Erythroblast (primary cell): ENCODE results near the gene TUT4.
A peak's percentile ranks its signal among the peaks of the same experiment; 100 is the strongest.

Experiments used
- DNase-seq, 2 experiments: peaks; one replicate each; lab custom pipeline; 2025; lab: John Stamatoyannopoulos, UW
- GATA1 ChIP-seq: IDR thresholded peaks from 2 replicates; pipeline ENCODE4 v1.6.1; 2011; ENCODE audit warnings: low read depth, mild to moderate bottlenecking, control low read depth, low read length, moderate library complexity
- POLR2A ChIP-seq: IDR thresholded peaks from 2 replicates; pipeline ENCODE4 v1.6.1; 2011; ENCODE audit warnings: mild to moderate bottlenecking, low read length

TUT4 gene

GRCh38 chr1:52559875-52560274 is 7.0 kb upstream of the TUT4 start:
- DNase-seq: no peak
- TF ChIP-seq GATA1 (no peak), POLR2A (no peak)

- no peak for DNase-seq
- no peak for TF ChIP-seq GATA1
- no peak for TF ChIP-seq POLR2A
Measured at GRCh38 chr1:52558941-52559340, 6.0 kb upstream of the TUT4 start.

GRCh38 chr1:52556641-52557360 is 3.9 kb upstream of the TUT4 start:
- DNase-seq: no peak
- TF ChIP-seq POLR2A (no peak), GATA1 (no peak)

- no peak for DNase-seq
- TF ChIP-seq POLR2A (no peak), GATA1 (no peak)
Measured at GRCh38 chr1:52554756-52555155, 1.9 kb upstream of the TUT4 start.

GRCh38 chr1:52554267-52554640 is 1.4 kb upstream of the TUT4 start:
- TF ChIP-seq GATA1: no peak
- TF ChIP-seq POLR2A: no peak
- no peak for DNase-seq

GRCh38 chr1:52553362-52554266 is 722 bp upstream of the TUT4 start:
- peak; percentile 78 to 80 for DNase-seq
- no peak for TF ChIP-seq POLR2A
- TF ChIP-seq GATA1: no peak

GRCh38 chr1:52552236-52552504 is 722 bp downstream of the TUT4 start:
- TF ChIP-seq GATA1: no peak
- TF ChIP-seq POLR2A: no peak
- peak; percentile 60 to 76 for DNase-seq

- peak; percentile 57 to 61 for DNase-seq
- TF ChIP-seq GATA1: no peak
- no peak for TF ChIP-seq POLR2A
Measured at GRCh38 chr1:52551507-52552235, 1.2 kb downstream of the TUT4 start.

- no peak for DNase-seq
- TF ChIP-seq POLR2A (no peak), GATA1 (no peak)
Measured at GRCh38 chr1:52550447-52550846, 2.4 kb downstream of the TUT4 start.

GRCh38 chr1:52549267-52549666 is 3.6 kb downstream of the TUT4 start:
- TF ChIP-seq POLR2A: no peak
- TF ChIP-seq GATA1: no peak
- DNase-seq: no peak

GRCh38 chr1:52546852-52547251 is 6.0 kb downstream of the TUT4 start:
- no peak for TF ChIP-seq POLR2A
- no peak for TF ChIP-seq GATA1
- no peak for DNase-seq

GRCh38 chr1:52544665-52545525 is 8.0 kb downstream of the TUT4 start:
- no peak for TF ChIP-seq POLR2A
- TF ChIP-seq GATA1: no peak
- DNase-seq: no peak

GRCh38 chr1:52542085-52542688 is 10.7 kb downstream of the TUT4 start:
- TF ChIP-seq GATA1: no peak
- no peak for TF ChIP-seq POLR2A
- DNase-seq: peak; percentile 19 to 45
